Spinal cord (tissue), 10 donors: ENCODE data around the gene FOXI1. TPM values are rescaled to one million over a fixed set of nuclear protein-coding genes. Genes with fewer than 3 reads are reported as not detected.

Experiments
- DNase-seq, 6 donors: peaks; one replicate each; pipeline versions ENCODE4 v3.0.0 to v3.0.0-alpha.2; 2013 to 2015; ENCODE audit warnings: low spot score in 6 of 6, low read depth in 4 of 6
- H3K27ac ChIP-seq: one replicate; pipeline ENCODE4 v1.5.1; 2013; ENCODE audit warnings: low read depth, low read length, control low read depth
- H3K27me3 ChIP-seq: one replicate; pipeline ENCODE4 v1.6.1; 2013; ENCODE audit warnings: low read length; ENCODE audit not compliant: control insufficient read depth, insufficient read depth
- H3K36me3 ChIP-seq: one replicate; pipeline ENCODE4 v1.6.1; 2013; ENCODE audit warnings: low read length; ENCODE audit not compliant: control insufficient read depth, insufficient read depth
- H3K4me1 ChIP-seq: one replicate; pipeline ENCODE4 v1.6.1; 2013; ENCODE audit warnings: low read length; ENCODE audit not compliant: control insufficient read depth, insufficient read depth
- H3K4me3 ChIP-seq: one replicate; pipeline ENCODE4 v1.5.1; 2013; ENCODE audit warnings: low read depth, low read length, control low read depth
- H3K9me3 ChIP-seq: one replicate; pipeline ENCODE4 v1.6.1; 2013; ENCODE audit warnings: low read length; ENCODE audit not compliant: control insufficient read depth, insufficient read depth
- WGBS: methylation state at CpG from one replicate; pipeline ENCODE4 v1.1.5; 2013; ENCODE audit warnings: missing lambda C conversion rate; ENCODE audit not compliant: insufficient coverage; 5-methylcytosine and 5-hydroxymethylcytosine counted together
- polyA plus RNA-seq, 2 donors: library from polyadenylated mRNA; unstranded; fragments of 120-200 nt; gene quantifications; one replicate each; pipeline ENCODE4 v1.2.1, GENCODE V29; 2013; ENCODE audit not compliant: insufficient read length in 2 of 2
- total RNA-seq, 2 donors: library from RNA; depleted of rRNA in 1 of 2; stranded (reverse); fragments of 120-200 nt in 1 of 2; fragments of >200 nt in 1 of 2; gene quantifications; one replicate each; pipeline versions ENCODE4 v1.2.3 to v1.2.4, GENCODE V29; 2013 to 2014
- donor health status: healthy.

Gene FOXI1
- total and polyA plus RNA-seq, 4 donors: 0.08 TPM; not detected in 3

- DNase-seq: no peak
- H3K9me3 ChIP-seq: no peaks in the 10 kb centered on the region
- H3K27ac ChIP-seq: no peak overlapping the region
- no peaks in the 10 kb centered on the region for H3K4me1 ChIP-seq
- 93% methylated on average over 2 of the region's 2 CpGs for WGBS
- H3K4me3 ChIP-seq: no peak overlapping the region
- H3K36me3 ChIP-seq: no peaks in the 10 kb centered on the region
- no peaks in the 10 kb centered on the region for H3K27me3 ChIP-seq
Observed at GRCh38 chr5:170117736-170118135, 12.0 kb downstream of the FOXI1 start.

- H3K36me3 ChIP-seq: no peaks in the 10 kb centered on the region
- no peaks in the 10 kb centered on the region for H3K27me3 ChIP-seq
- H3K27ac ChIP-seq: no peak overlapping the region
- no peaks in the 10 kb centered on the region for H3K4me1 ChIP-seq
- no CpG with 5 or more reads among the region's 2 CpGs for WGBS
- H3K9me3 ChIP-seq: no peaks in the 10 kb centered on the region
- H3K4me3 ChIP-seq: no peak overlapping the region
- DNase-seq: no peak
Observed at GRCh38 chr5:170120576-170120975, 14.9 kb downstream of the FOXI1 start.

GRCh38 chr5:170121321-170121720 is 15.6 kb downstream of the FOXI1 start:
- WGBS: 90% methylated on average over 3 of the region's 7 CpGs
- DNase-seq: no peak
- Histone ChIP-seq H3K27ac (no peak overlapping the region), H3K4me3 (no peak overlapping the region), H3K4me1 (no peaks in the 10 kb centered on the region), H3K36me3 (no peaks in the 10 kb centered on the region), H3K9me3 (no peaks in the 10 kb centered on the region), H3K27me3 (no peaks in the 10 kb centered on the region)

GRCh38 chr5:170126061-170126460 is 20.4 kb downstream of the FOXI1 start:
- no peaks in the 10 kb centered on the region for H3K36me3 ChIP-seq
- DNase-seq: no peak
- no peak overlapping the region for H3K27ac ChIP-seq
- WGBS: 100% methylated on average over 1 of the region's 1 CpG
- H3K9me3 ChIP-seq: no peaks in the 10 kb centered on the region
- H3K4me3 ChIP-seq: no peak overlapping the region
- H3K27me3 ChIP-seq: no peaks in the 10 kb centered on the region
- no peaks in the 10 kb centered on the region for H3K4me1 ChIP-seq

GRCh38 chr5:170126626-170127025 is 20.9 kb downstream of the FOXI1 start:
- no peaks in the 10 kb centered on the region for H3K9me3 ChIP-seq
- DNase-seq: no peak
- H3K27ac ChIP-seq: no peak overlapping the region
- H3K4me3 ChIP-seq: no peak overlapping the region
- H3K27me3 ChIP-seq: no peaks in the 10 kb centered on the region
- no peaks in the 10 kb centered on the region for H3K4me1 ChIP-seq
- H3K36me3 ChIP-seq: no peaks in the 10 kb centered on the region
- WGBS: no CpG with 5 or more reads among the region's 1 CpG

- H3K27ac ChIP-seq: no peak overlapping the region
- DNase-seq: no peak
- no peaks in the 10 kb centered on the region for H3K27me3 ChIP-seq
- no peaks in the 10 kb centered on the region for H3K4me1 ChIP-seq
- 100% methylated on average over 1 of the region's 3 CpGs for WGBS
- no peaks in the 10 kb centered on the region for H3K9me3 ChIP-seq
- no peaks in the 10 kb centered on the region for H3K36me3 ChIP-seq
- no peak overlapping the region for H3K4me3 ChIP-seq
Observed at GRCh38 chr5:170131235-170131634, 25.5 kb downstream of the FOXI1 start.

- Histone ChIP-seq H3K27me3 (no peaks in the 10 kb centered on the region), H3K9me3 (no peaks in the 10 kb centered on the region), H3K4me1 (no peaks in the 10 kb centered on the region), H3K27ac (no peak overlapping the region), H3K4me3 (no peak overlapping the region), H3K36me3 (no peaks in the 10 kb centered on the region)
- DNase-seq: peak in 2 of 6 donors; percentile 48 to 62
- 80% methylated on average over 4 of the region's 4 CpGs for WGBS
Observed at GRCh38 chr5:170132269-170132975, 26.7 kb downstream of the FOXI1 start.

GRCh38 chr5:170132976-170133448 is 27.3 kb downstream of the FOXI1 start:
- no peak for DNase-seq
- no peaks in the 10 kb centered on the region for H3K9me3 ChIP-seq
- no peak overlapping the region for H3K4me3 ChIP-seq
- H3K27ac ChIP-seq: no peak overlapping the region
- no peaks in the 10 kb centered on the region for H3K27me3 ChIP-seq
- WGBS: 80% methylated on average over 1 of the region's 3 CpGs
- H3K4me1 ChIP-seq: no peaks in the 10 kb centered on the region
- H3K36me3 ChIP-seq: no peaks in the 10 kb centered on the region

GRCh38 chr5:170135796-170136490 is 30.2 kb downstream of the FOXI1 start:
- no peaks in the 10 kb centered on the region for H3K4me1 ChIP-seq
- H3K27me3 ChIP-seq: no peaks in the 10 kb centered on the region
- H3K4me3 ChIP-seq: no peak overlapping the region
- H3K9me3 ChIP-seq: no peaks in the 10 kb centered on the region
- H3K27ac ChIP-seq: no peak overlapping the region
- 86% methylated on average over 1 of the region's 4 CpGs for WGBS
- DNase-seq: no peak
- no peaks in the 10 kb centered on the region for H3K36me3 ChIP-seq

- Histone ChIP-seq H3K27ac (no peak overlapping the region), H3K4me3 (no peak overlapping the region), H3K9me3 (no peaks in the 10 kb centered on the region), H3K36me3 (no peaks in the 10 kb centered on the region), H3K27me3 (no peaks in the 10 kb centered on the region), H3K4me1 (no peaks in the 10 kb centered on the region)
- no peak for DNase-seq
- WGBS: 80% methylated on average over 1 of the region's 3 CpGs
Observed at GRCh38 chr5:170136506-170136905, 30.8 kb downstream of the FOXI1 start.
